Cardiac ventricle fibroblast (primary cell): ENCODE measurements around the gene USP38. TPM values are rescaled to one million over a fixed set of nuclear protein-coding genes. Genes with fewer than 3 reads are reported as not detected.

ENCODE experiments used
- total RNA-seq: library from RNA; depleted of rRNA; stranded (reverse); fragments of >200 nt; gene quantifications from 2 replicates; pipeline ENCODE4 v1.2.3, GENCODE V29; 2015

The USP38 gene, protein sequence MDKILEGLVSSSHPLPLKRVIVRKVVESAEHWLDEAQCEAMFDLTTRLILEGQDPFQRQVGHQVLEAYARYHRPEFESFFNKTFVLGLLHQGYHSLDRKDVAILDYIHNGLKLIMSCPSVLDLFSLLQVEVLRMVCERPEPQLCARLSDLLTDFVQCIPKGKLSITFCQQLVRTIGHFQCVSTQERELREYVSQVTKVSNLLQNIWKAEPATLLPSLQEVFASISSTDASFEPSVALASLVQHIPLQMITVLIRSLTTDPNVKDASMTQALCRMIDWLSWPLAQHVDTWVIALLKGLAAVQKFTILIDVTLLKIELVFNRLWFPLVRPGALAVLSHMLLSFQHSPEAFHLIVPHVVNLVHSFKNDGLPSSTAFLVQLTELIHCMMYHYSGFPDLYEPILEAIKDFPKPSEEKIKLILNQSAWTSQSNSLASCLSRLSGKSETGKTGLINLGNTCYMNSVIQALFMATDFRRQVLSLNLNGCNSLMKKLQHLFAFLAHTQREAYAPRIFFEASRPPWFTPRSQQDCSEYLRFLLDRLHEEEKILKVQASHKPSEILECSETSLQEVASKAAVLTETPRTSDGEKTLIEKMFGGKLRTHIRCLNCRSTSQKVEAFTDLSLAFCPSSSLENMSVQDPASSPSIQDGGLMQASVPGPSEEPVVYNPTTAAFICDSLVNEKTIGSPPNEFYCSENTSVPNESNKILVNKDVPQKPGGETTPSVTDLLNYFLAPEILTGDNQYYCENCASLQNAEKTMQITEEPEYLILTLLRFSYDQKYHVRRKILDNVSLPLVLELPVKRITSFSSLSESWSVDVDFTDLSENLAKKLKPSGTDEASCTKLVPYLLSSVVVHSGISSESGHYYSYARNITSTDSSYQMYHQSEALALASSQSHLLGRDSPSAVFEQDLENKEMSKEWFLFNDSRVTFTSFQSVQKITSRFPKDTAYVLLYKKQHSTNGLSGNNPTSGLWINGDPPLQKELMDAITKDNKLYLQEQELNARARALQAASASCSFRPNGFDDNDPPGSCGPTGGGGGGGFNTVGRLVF
- total RNA-seq: 10.0 and 12.0 TPM in 2 replicates

DNA sequence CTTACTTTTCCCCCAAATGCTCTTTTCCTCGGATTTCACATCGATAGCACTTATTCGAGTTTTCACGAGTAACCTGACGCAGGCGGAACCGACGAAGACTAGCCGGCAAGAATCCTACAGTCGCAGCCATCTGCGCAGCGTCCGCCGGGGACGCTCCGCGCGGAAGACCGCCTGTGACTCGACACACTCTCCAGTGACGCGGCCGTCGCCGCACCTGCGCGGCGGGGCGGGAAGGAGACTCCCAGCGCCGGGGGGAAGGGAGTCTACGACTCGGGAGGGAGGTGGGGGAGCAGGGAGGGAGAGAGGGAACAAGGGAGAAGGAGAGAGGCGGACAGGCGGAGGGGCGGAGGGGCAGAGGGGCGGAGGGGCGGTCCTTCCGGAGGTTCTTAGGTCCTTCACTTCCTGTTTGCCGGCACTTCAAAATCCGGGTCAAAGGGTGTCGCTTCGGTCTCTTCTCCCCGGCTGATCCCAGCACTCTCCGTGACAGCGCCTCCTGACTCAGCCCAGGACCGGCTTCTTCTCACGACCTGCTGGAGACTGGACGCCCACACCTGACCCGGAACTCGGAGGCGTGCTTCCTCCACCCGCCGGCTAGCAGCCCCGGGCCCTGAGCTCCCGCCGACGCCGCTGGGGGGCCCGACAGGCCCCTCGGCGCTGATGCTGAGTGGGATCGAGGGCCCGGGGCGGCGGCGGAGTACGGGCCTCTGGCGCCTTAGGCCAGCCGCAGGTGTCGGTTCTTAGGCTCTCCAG lies at the start of gene USP38:
USP38 (plus strand) TSS at position 415 of the 750 bp plus-strand sequence. CDS start 534 bp downstream, outside the sequence.

Other genes with a start within 250 kb of the USP38 start
- 17.8 and 20.5 TPM in 2 replicates for gene GAB1, start 152.0 kb downstream of the USP38 start, total RNA-seq